C4-2B (cell line): ENCODE measurements around the gene ROR2.

ENCODE experiments used
- ZFX ChIP-seq: fragments of 450-650 bp; IDR thresholded peaks from 2 replicates; pipeline ENCODE4 v1.6.1; 2017
- TF ChIP-seq, protein P1 (sequence below): fragments of 450-650 bp; conservative IDR thresholded peaks from 2 replicates; pipeline ENCODE4 v1.5.1; 2017; ENCODE audit warnings: mild to moderate bottlenecking

DNA sequence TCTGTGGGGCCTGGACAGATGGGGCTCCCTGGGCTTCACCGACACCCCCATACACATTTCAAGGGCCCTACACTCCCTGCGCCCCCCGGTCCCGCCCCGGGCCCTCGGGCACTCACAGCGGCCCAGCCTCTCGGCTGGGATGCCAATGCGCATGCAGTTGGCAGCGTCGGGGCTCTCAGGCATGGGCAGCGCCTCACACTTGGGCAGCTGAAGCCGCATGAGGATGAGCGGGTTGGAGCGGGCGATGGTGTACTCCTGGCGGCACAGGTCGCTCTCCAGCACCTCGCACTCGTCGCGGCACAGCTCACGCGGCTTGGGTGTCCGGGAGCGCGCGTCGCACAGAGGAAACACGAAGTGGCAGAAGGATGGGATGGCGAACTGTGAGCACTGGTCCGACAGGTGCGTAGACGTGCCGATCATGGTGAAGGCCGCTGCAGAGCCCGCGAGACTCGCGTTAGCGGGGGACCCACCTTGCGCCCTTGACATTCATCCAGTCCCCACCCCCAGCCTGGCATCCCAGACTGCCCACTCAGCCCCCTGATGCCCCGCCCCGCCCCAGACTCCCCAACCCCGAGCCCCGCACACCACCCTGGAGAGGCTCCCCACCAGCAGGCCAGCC, 216.9 kb downstream of the ROR2 start:
- TF ChIP-seq, protein P1, sequence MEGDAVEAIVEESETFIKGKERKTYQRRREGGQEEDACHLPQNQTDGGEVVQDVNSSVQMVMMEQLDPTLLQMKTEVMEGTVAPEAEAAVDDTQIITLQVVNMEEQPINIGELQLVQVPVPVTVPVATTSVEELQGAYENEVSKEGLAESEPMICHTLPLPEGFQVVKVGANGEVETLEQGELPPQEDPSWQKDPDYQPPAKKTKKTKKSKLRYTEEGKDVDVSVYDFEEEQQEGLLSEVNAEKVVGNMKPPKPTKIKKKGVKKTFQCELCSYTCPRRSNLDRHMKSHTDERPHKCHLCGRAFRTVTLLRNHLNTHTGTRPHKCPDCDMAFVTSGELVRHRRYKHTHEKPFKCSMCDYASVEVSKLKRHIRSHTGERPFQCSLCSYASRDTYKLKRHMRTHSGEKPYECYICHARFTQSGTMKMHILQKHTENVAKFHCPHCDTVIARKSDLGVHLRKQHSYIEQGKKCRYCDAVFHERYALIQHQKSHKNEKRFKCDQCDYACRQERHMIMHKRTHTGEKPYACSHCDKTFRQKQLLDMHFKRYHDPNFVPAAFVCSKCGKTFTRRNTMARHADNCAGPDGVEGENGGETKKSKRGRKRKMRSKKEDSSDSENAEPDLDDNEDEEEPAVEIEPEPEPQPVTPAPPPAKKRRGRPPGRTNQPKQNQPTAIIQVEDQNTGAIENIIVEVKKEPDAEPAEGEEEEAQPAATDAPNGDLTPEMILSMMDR = no peak
- TF ChIP-seq ZFX = no peak
